NCI-H146 treated with DMSO at 0.1 percent for 48 hours (cell line): ENCODE measurements around the gene MOSPD3.

Experiments used
- DNase-seq: peaks from one replicate; lab custom pipeline; 2025; ENCODE audit not compliant: unreplicated experiment; lab: John Stamatoyannopoulos, UW

MOSPD3 gene

GRCh38 chr7:100575206-100575631 is 37.1 kb upstream of the MOSPD3 start:
- no peak for DNase-seq

- no peak for DNase-seq
These were observed 36.5 kb upstream of the MOSPD3 start for GRCh38 chr7:100575746-100576383.

GRCh38 chr7:100576384-100576993 is 35.9 kb upstream of the MOSPD3 start:
- DNase-seq, result no peak

GRCh38 chr7:100577103-100577502 is 35.2 kb upstream of the MOSPD3 start:
- DNase-seq, result no peak

- DNase-seq, result no peak
These were observed 34.8 kb upstream of the MOSPD3 start for GRCh38 chr7:100577507-100577906.

GRCh38 chr7:100578246-100579183 is 33.8 kb upstream of the MOSPD3 start:
- DNase-seq, result no peak

GRCh38 chr7:100580466-100581283 is 31.7 kb upstream of the MOSPD3 start:
- no peak for DNase-seq

GRCh38 chr7:100582041-100582579 is 30.2 kb upstream of the MOSPD3 start:
- DNase-seq, result no peak

- DNase-seq, result no peak
These were observed 29.7 kb upstream of the MOSPD3 start for GRCh38 chr7:100582650-100583049.

GRCh38 chr7:100583132-100584053 is 28.9 kb upstream of the MOSPD3 start:
- no peak for DNase-seq

- no peak for DNase-seq
These were observed 28.2 kb upstream of the MOSPD3 start for GRCh38 chr7:100584054-100584682.

GRCh38 chr7:100584683-100585510 is 27.4 kb upstream of the MOSPD3 start:
- peak; percentile 25 for DNase-seq

- DNase-seq, result peak; percentile 26
These were observed 26.7 kb upstream of the MOSPD3 start, which contains the start of gene LRCH4 for GRCh38 chr7:100585511-100586265. LRCH4 (minus strand) TSS chr7:100586129; CDS start chr7:100586100, 29 bp downstream.

- peak; percentile 99 for DNase-seq
These were observed 25.9 kb upstream of the MOSPD3 start, which contains the start of gene FBXO24 for GRCh38 chr7:100586266-100587025. FBXO24 (plus strand) TSS chr7:100586328; CDS start chr7:100586626, 298 bp downstream.

- no peak for DNase-seq
These were observed 23.9 kb upstream of the MOSPD3 start for GRCh38 chr7:100588438-100588837.

- DNase-seq, result no peak
These were observed 22.9 kb upstream of the MOSPD3 start for GRCh38 chr7:100589341-100589947.
